A549 (cell line): ENCODE data around the gene DISP3. TPM values are rescaled to one million over a fixed set of nuclear protein-coding genes. Genes with fewer than 3 reads are reported as not detected.

Source experiments
- ATAC-seq, 2 experiments: fragments of 200-7000 bp in 1 of 2; fragments of >200 bp in 1 of 2; cut with Nextera tagmentation in 1 of 2; cut with Tn5 transposase in 1 of 2; 3 replicates each; pipeline versions ENCODE4 v1.8.0 to v1.9.1; 2018 to 2020; ENCODE audit warnings: mild to moderate bottlenecking in 1 of 2, moderate library complexity in 1 of 2
- CTCF ChIA-PET: fragments of 300-600 bp; sonication (Branson Sonifier 250); formaldehyde crosslinking; extraction: SDS; loops from one replicate; lab custom pipeline; 2021; ENCODE audit warnings: antibody characterized with exemption, inconsistent platforms; lab: Yijun Ruan, JAX
- POLR2A ChIA-PET: fragments of 350-600 bp; formaldehyde crosslinking; extraction: SDS; loops from one replicate; lab custom pipeline; 2021; ENCODE audit warnings: antibody characterized with exemption, inconsistent platforms; lab: Yijun Ruan, JAX
- DNase-seq, 2 experiments: peaks; one replicate each; pipeline versions ENCODE4 v3.0.0 to v3.0.0-alpha.2; 2011 to 2016; ENCODE audit warnings: low read depth in 1 of 2, low spot score in 1 of 2
- FAIRE-seq: peaks from 2 replicates; lab custom pipeline; 2011; peaks lifted over from hg19 to GRCh38; lab: Jason Lieb, UNC
- H3K27ac ChIP-seq, 2 experiments: fragments of >200 bp; sonication (Bioruptor Twin); formaldehyde crosslinking; 3 replicates each; pipeline ENCODE4 v1.5.1; 2016 to 2017
- H3K4me1 ChIP-seq: fragments of >200 bp; sonication (Bioruptor Twin); formaldehyde crosslinking; 3 replicates; pipeline ENCODE4 v1.6.1; 2016
- H3K4me2 ChIP-seq: fragments of >200 bp; sonication (Bioruptor Twin); formaldehyde crosslinking; 3 replicates; pipeline ENCODE4 v1.6.1; 2016
- H3K4me3 ChIP-seq: fragments of >200 bp; sonication (Bioruptor Twin); formaldehyde crosslinking; 3 replicates; pipeline ENCODE4 v1.5.1; 2016
- H3K9me3 ChIP-seq: fragments of >200 bp; sonication (Bioruptor Twin); formaldehyde crosslinking; 3 replicates; pipeline ENCODE4 v1.6.1; 2016
- ATOH8 ChIP-seq: fragments of 250-450 bp; sonication (Bioruptor Pico); IDR thresholded peaks from 2 replicates; pipeline ENCODE4 v1.5.0; 2020; ENCODE audit warnings: low read depth, mild to moderate bottlenecking, moderate library complexity
- BHLHE40 ChIP-seq: IDR thresholded peaks from 2 replicates; pipeline ENCODE4 v1.6.1; 2012; ENCODE audit warnings: low read depth, low read length, inconsistent platforms
- CBX8 ChIP-seq: fragments of 200-600 bp; sonication (generic); IDR thresholded peaks from 2 replicates; pipeline ENCODE4 v1.6.1; 2016
- CHD2 ChIP-seq: fragments of 150-350 bp; IDR thresholded peaks from 2 replicates; pipeline ENCODE4 v1.6.1; 2014; ENCODE audit warnings: low read length; ENCODE audit not compliant: partially characterized antibody
- CHD4 ChIP-seq: fragments of 200-600 bp; sonication (generic); IDR thresholded peaks from 2 replicates; pipeline ENCODE4 v1.6.1; 2016; ENCODE audit warnings: antibody characterized with exemption, mild to moderate bottlenecking, borderline replicate concordance
- ESRRA ChIP-seq: fragments of 150-350 bp; IDR thresholded peaks from 2 replicates; pipeline ENCODE4 v1.6.1; 2014; ENCODE audit warnings: mild to moderate bottlenecking, low read length, borderline replicate concordance
- FOSB ChIP-seq: fragments of 250-450 bp; sonication (Bioruptor Pico); IDR thresholded peaks from 2 replicates; pipeline ENCODE4 v1.5.0; 2020; ENCODE audit warnings: mild to moderate bottlenecking, moderate library complexity
- FOSL2 ChIP-seq, 2 experiments: fragments of 450-650 bp in 1 of 2; fragments of >200 bp in 1 of 2; sonication (Bioruptor Twin) in 1 of 2; formaldehyde crosslinking; IDR thresholded peaks; 2 replicates each; pipeline versions ENCODE4 v1.5.0 to v1.6.1; 2016 to 2020; ENCODE audit warnings: mild to moderate bottlenecking in 1 of 2, moderate library complexity in 1 of 2
- FOXS1 ChIP-seq: fragments of 250-450 bp; sonication (Bioruptor Pico); IDR thresholded peaks from 2 replicates; pipeline ENCODE4 v1.5.0; 2020; ENCODE audit warnings: mild to moderate bottlenecking, moderate library complexity
- HDAC2 ChIP-seq: fragments of 200-600 bp; sonication (generic); IDR thresholded peaks from 2 replicates; pipeline ENCODE4 v1.6.1; 2016
- HES2 ChIP-seq: fragments of >200 bp; sonication (Bioruptor Twin); formaldehyde crosslinking; IDR thresholded peaks from 2 replicates; pipeline ENCODE4 v1.6.1; 2016
- KDM1A ChIP-seq: fragments of 200-600 bp; sonication (generic); IDR thresholded peaks from 2 replicates; pipeline ENCODE4 v1.6.1; 2016; ENCODE audit warnings: low read depth, mild to moderate bottlenecking
- MAZ ChIP-seq: fragments of 150-350 bp; IDR thresholded peaks from 2 replicates; pipeline ENCODE4 v1.6.1; 2014; ENCODE audit warnings: antibody characterized with exemption, low read depth, low read length, borderline replicate concordance
- NFE2L2 ChIP-seq: fragments of 150-350 bp; conservative IDR thresholded peaks from 2 replicates; pipeline ENCODE4 v1.6.1; 2014; ENCODE audit warnings: low read length
- POLR2A ChIP-seq: IDR thresholded peaks from 2 replicates; pipeline ENCODE4 v1.6.1; 2012; ENCODE audit warnings: mild to moderate bottlenecking, low read length
- RCOR1 ChIP-seq: fragments of 150-350 bp; IDR thresholded peaks from 2 replicates; pipeline ENCODE4 v1.6.1; 2014; ENCODE audit warnings: antibody characterized with exemption, low read length, low read depth
- REST ChIP-seq: fragments of 200-600 bp; sonication (generic); IDR thresholded peaks from 2 replicates; pipeline ENCODE4 v1.6.1; 2016; ENCODE audit warnings: antibody characterized with exemption, mild to moderate bottlenecking, moderate library complexity
- RNF2 ChIP-seq: fragments of 200-600 bp; sonication (generic); IDR thresholded peaks from 2 replicates; pipeline ENCODE4 v1.6.1; 2016; ENCODE audit warnings: low read depth, mild to moderate bottlenecking, antibody characterized with exemption, moderate library complexity, borderline replicate concordance
- ZNF302 ChIP-seq: fragments of 250-450 bp; sonication (Bioruptor Pico); IDR thresholded peaks from 2 replicates; pipeline ENCODE4 v1.9.0; 2021; ENCODE audit warnings: inconsistent platforms, mild to moderate bottlenecking, moderate library complexity
- ZSCAN20 ChIP-seq: fragments of 250-450 bp; sonication (Bioruptor Pico); IDR thresholded peaks from 2 replicates; pipeline ENCODE4 v1.8.0; 2022; ENCODE audit warnings: mild to moderate bottlenecking, moderate library complexity
- WGBS: methylation state at CpG from one replicate; pipeline ENCODE4 v1.1.6; 2017; ENCODE audit errors: missing lambda C conversion rate; 5-methylcytosine and 5-hydroxymethylcytosine counted together
- polyA plus RNA-seq, 4 experiments: library from polyadenylated mRNA; depleted of rRNA in 3 of 4; stranded (reverse); fragments of >200 nt; fragmentation: RNase III in 1 of 4; extraction: RNeasy Plus Mini Kit Qiagen cat#74134 plus additional on column Dnase treatment in 1 of 4; gene quantifications; 2 replicates in 3 of 4; 3 replicates in 1 of 4; pipeline ENCODE4 v1.2.3, GENCODE V29; 2011 to 2017
- TF ChIP-seq, protein P1 (sequence below): IDR thresholded peaks from 2 replicates; pipeline ENCODE4 v1.6.1; 2012
- TF ChIP-seq, protein P2 (sequence below): fragments of 150-350 bp; IDR thresholded peaks from 2 replicates; pipeline ENCODE4 v1.6.1; 2014; ENCODE audit warnings: low read depth, mild to moderate bottlenecking, low read length

The DISP3 gene
- polyA plus RNA-seq, 2 of the 4 experiments (the other 2 are of a cell fraction) = 0.09 to 0.22 TPM

GRCh38 chr1:11543796-11544195, 64.8 kb downstream of the DISP3 start:
- no peak for FAIRE-seq

DNA sequence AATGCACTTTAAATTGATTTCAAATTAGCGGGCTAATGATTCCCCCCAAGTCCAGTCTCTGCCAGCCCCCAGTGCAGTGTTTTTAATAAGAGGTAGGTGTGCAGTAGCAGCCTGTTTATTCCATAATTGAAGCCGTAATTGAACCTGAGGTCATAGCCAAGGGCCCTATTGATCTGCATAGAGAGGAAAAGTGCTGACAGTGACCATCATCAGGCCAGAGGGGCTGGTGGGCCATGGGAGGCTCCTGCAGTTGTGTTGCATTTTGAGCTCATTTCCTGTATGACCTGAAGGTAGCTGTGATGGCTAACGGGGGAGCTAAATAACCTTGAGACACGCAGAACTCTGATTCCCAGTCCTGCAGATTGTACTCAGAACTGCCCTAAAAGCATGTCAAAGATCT, 67.5 kb downstream of the DISP3 start:
- Histone ChIP-seq H3K4me1 (no peaks in the 10 kb centered on the region), H3K4me3 (no peak overlapping the region), H3K4me2 (no peak overlapping the region), H3K9me3 (no peaks in the 10 kb centered on the region), H3K27ac (no peak overlapping the region)
- FAIRE-seq (no peak), ATAC-seq (no peak), DNase-seq (no peak)
- ChIA-PET CTCF (interaction anchor here (1.1 kb wide), 1 partner anchor 26 kb away, joined by 3 read pairs; no protein-coding TSS in a partner anchor), POLR2A (no interaction called here)
- 2% methylated on average over 4 of the region's 4 CpGs for WGBS
- TF ChIP-seq RCOR1 = no peak
- TF ChIP-seq CHD4 = no peak
- TF ChIP-seq ATOH8 (CRISPR knock-in tag) = no peak
- TF ChIP-seq FOSL2 (IDR thresholded peaks at IDR 0.05) = no peak
- TF ChIP-seq FOSL2 (CRISPR knock-in tag; IDR thresholded peaks at IDR 0.05) = no peak
- TF ChIP-seq ZNF302 (CRISPR knock-in tag) = no peak
- no peak for TF ChIP-seq CBX8
- no peak for TF ChIP-seq CHD2
- TF ChIP-seq, protein P1, sequence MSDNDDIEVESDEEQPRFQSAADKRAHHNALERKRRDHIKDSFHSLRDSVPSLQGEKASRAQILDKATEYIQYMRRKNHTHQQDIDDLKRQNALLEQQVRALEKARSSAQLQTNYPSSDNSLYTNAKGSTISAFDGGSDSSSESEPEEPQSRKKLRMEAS = no peak
- no peak for TF ChIP-seq HES2
- TF ChIP-seq POLR2A = no peak
- TF ChIP-seq MAZ = no peak
- TF ChIP-seq FOXS1 (CRISPR knock-in tag) = no peak
- TF ChIP-seq KDM1A = no peak
- TF ChIP-seq HDAC2 = no peak
- TF ChIP-seq BHLHE40 = no peak
- no peak for TF ChIP-seq RNF2
- TF ChIP-seq FOSB (CRISPR knock-in tag) = no peak
- TF ChIP-seq ESRRA = no peak
- TF ChIP-seq, protein P2, sequence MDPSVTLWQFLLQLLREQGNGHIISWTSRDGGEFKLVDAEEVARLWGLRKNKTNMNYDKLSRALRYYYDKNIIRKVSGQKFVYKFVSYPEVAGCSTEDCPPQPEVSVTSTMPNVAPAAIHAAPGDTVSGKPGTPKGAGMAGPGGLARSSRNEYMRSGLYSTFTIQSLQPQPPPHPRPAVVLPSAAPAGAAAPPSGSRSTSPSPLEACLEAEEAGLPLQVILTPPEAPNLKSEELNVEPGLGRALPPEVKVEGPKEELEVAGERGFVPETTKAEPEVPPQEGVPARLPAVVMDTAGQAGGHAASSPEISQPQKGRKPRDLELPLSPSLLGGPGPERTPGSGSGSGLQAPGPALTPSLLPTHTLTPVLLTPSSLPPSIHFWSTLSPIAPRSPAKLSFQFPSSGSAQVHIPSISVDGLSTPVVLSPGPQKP = no peak
- TF ChIP-seq, all 56 proteins: peak for 0

More at GRCh38 chr1:11543796-11544195, 64.8 kb downstream of the DISP3 start:
- TF ChIP-seq ZSCAN20 (no peak), NFE2L2 (no peak), BHLHE40 (no peak), RNF2 (no peak), REST (no peak)
- TF ChIP-seq, protein P2 = no peak
- CTCF ChIA-PET = interaction anchor here (0.5 to 1.4 kb wide), 3 partner anchors 8 to 736 kb away, joined by 3 to 4 read pairs (median 3); no protein-coding TSS in a partner anchor
- DNase-seq = no peak
- Histone ChIP-seq H3K4me2 (no peak overlapping the region), H3K4me3 (no peak overlapping the region), H3K27ac (no peak overlapping the region), H3K9me3 (no peaks in the 10 kb centered on the region), H3K4me1 (no peaks in the 10 kb centered on the region)
- ATAC-seq = no peak
- WGBS = 11% methylated on average over 1 of the region's 2 CpGs
- POLR2A ChIA-PET = interaction anchor here (0.7 kb wide), 1 partner anchor 10 kb away, joined by 7 read pairs; no protein-coding TSS in a partner anchor
